NOMO-1 treated with DMSO at 0.1 percent for 48 hours (cell line): ENCODE measurements around the gene NR4A2.

Experiments used
- DNase-seq: peaks from one replicate; lab custom pipeline; 2025; ENCODE audit not compliant: unreplicated experiment; lab: John Stamatoyannopoulos, UW

NR4A2 gene

DNA sequence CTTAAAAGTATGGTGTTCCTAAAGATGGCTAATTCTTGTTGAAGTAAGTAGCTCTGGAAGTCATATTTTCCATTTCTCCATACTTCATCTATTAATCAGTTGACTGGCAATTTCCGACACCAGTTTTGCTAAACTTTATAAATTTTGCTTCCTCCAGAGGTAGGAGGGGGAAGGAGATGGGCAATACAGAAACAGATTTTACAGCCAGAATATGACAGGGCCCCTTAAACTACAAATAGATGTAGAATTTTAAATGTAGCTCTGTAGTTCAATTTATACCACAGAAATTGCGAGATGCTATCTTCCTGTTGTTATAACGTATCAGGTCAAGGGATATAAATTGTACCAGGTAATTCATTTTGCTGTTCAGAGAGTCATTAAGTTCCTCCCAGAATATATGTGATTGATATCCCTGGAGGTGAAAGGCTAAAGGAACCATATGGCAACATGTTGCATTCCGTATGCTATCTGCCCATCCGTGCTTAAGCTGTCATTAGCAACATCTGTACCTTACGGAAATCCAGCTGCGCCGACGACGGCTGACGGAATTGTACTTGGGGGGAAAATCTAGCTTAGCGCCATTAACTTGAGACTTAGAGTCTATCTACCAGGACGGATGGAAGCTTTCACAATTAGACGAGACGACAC, 8.4 kb upstream of the NR4A2 start:
- DNase-seq: peak; percentile 44

DNA sequence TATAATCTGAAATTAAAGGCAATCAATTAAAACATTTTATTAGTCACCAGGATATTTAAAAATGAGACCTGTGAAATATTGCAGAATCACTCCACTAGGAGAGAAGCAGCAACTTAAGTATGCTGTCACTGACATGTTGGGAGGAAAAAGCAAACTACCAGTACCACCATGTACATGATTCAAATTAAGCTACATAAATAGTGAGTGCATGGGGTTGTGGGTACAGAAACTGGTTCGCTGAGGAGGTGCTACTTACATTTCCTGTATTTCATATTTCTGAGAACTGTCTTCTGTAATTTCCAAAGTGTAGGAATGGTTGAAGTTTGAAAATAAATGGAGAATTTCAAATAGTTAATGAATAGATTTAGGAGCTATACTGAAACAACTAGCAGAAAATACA, 7.9 kb upstream of the NR4A2 start:
- no peak for DNase-seq

DNA sequence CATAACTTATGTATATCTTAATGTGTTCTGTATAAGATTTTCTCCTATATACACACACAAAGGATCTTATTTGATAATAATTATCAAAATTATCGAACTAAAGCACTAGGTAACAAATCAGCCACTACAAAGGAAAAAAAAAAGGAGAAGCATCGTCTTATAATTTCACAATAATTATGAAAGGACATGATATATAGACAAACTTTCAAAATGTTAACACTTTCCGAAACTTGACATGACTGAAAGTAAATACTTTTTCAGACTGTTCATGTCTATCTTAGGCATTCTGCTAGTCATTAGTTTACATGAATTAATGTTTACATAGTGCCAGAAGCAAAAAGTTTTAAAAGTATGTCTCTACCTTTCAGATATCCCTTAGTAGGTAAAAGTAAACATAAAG, 7.3 kb upstream of the NR4A2 start:
- peak; percentile 60 for DNase-seq

DNA sequence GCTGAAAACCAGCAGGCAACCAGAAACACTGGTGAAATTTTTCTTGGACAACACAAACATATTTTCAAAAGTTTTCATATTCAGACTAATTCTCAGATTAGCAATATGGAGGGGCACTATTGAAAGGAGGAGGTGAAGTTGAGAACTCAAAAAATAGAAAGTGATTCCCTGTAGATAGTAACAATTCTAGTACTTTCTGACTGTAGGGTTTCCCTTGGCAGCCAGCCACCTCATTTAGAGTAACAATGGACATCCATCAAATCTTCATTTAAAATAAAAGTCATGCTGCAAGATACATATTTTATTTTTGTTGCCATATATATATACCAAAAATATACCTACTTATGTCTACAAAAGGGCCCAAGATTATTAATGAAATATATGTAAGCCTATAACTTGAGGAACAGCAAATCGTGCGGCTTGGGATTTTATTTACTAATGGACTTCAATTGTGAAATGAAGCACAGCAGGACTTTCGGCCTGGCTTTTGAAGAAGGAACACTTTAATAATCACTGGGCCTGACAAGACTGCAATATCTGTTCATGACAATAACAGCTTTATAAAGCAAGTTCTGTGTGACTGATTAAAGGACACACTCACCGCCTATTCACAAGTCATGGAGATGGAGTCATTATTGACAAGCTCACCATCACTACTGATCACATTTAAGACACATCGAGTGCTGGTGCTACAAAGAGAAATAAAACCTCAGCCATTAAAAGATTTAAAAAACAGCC, 6.8 kb upstream of the NR4A2 start:
- DNase-seq: no peak

DNA sequence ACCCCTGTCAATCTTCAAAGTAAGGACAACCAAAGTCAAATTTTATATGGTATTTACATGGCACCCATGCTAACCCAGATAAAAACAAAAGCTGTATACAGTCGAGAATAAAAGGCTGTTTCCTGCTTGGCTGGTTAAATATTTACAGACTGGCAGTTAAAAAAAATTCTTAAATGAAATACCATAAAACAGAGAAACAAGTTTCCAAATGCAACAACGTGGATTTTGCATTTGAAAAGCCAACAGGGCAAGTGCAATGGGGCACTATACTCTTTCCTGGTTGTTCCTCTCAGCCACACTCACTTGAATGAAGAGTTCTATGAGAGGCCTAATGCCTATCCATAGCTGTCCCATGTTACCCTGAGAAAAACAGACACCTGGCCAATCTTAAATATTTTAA, 6.1 kb upstream of the NR4A2 start:
- DNase-seq: no peak

DNA sequence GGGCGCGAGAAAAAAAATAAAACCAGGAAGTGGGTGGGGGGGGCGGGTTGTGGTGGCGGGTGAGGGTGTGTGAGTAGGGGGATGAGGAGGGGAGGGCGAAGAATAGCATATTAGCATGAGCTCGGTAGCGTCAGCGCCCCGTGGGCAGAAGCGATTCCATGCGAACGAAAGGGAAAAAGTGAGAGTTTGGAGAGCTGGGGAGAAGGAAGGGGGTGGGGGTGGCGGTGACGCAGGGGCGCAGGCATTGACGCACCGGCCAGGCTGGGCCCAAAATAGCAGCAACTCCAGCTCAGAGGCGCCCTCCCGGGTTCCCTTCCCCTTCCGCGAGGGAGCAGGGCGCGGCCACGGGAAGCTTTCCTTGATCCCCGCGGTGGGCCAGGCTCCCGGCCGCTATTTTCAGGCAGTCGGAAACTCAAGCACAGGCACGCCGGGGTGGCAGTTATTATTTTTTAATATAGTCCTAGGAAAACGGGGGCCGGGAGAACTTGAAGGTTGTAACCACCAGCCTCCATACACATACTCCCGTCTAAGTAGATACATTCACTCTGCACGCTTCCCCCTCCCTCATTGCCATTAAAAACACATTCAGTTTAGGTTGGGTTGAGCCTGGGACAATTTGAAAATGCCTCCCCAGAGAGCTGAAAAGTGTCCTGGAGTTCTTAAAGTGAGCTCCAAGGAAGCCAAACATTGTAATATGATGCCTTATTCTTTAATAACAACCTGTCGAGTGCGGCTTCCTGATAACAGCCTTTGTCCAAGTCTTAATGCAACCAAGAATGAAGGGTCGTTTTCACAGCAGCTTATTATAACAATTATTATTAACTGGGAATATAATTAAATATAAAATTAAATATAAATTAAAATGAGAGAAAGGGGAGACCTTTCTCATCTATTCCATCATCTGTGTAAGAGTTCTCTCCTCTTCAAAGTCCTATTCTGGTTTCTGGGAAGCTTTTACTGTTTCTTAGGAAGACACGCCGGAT, 2.3 kb upstream of the NR4A2 start:
- peak; percentile 61 for DNase-seq

DNA sequence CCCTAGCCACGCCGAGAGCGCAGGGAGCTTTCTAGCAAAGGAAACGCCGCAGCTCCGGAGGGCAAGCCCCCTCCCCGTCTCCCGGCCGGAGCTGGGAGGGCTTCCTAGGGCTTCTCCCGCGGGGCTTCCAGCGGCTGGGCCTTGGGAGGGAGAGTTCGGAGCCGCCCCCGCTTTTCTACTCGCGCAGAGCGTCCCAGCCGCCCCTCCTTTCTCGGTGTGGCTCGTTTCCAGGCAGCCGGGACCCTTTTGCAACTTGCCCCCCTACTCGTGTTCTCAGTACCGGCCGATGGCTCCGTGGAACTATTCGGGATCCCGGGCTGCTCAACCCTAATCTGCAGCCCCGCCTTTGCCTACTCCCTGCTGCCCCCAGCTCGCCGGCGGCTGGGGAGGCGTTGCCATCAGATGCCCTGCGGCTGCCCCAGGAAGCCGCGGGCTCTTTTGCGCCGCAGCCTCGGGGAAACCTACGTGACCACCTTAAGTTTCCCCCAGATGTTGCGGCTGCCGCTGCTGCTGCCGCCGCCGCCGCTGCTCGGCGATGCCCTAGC, 1.5 kb upstream of the NR4A2 start:
- no peak for DNase-seq

DNA sequence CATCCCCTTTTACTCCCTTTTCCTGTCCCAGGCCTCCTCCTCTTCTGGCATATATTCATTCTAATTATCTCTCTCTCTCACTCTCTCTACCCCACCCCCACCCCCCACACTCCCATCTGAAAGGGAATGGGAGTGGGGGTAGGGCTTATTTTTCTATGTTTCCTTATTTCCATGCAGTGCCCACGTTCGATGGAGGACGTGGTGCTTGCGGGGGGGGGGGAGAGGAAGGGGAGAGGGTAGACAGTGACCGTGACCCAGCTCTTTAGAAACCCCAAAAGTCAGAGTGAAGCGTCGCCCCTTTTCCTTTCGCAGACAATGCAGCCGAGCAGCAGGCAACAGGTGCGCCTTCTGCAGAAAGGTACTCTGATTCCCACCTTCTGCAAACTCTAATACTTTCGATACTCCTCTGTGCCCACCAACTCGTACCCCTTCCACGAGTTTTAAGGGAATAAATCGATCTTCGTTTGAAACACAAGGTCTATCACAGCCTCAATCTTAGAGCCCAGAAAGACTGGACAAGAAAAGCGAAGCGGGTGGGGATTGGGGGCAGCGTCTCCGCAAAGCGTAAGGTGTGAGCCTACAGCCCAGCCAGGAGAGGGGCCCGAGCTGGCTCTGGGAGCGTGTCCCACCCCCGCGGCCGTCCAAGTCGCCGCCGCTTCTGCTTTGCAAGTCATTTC, 891 bp upstream of the NR4A2 start:
- DNase-seq: peak; percentile 57

DNA sequence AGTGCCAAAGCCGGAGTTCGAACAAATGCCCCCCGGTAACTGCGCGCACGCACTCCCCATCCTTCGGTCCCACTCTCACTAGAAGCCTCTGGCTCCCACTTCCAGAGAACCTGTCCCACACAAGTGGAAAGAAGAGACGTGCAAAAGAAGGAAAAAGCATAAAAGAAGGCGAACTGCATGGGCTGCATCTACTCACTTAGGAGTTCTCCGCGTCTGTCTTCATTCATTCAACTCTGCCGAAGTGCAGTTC, 312 bp downstream of the NR4A2 start:
- peak; percentile 42 for DNase-seq

DNA sequence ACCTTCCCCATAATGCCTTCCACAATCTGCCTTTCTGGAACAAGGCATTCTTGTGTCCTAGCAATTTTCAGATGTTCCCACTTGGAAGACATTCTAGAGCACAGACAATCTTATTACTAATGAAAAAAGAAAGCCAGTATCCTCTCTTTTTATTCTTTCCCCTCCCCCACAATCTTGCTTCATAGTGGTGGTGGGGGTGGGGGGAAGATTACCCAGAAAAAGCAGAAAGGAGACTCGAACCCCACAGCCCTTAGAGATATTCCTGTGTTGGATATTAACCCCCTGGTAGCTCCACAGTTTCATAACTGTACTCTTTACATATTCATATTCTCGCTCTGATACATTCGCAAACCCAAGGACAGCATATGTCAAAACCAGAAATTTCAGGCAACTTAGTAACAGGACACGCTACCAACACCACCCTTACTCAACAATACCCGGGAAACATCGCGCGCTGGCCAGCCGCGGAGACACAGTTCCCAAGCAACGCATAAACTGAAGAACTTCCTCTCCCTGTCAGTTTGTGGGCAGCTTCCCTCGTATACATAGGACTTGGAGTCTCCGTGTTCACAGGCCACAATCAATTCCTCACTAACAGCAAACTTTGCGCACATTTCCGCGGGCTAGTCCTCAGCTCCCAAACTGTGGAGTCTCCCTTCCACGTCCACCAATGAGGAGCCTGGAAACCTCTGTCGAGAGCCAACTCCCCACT, 793 bp downstream of the NR4A2 start:
- DNase-seq: peak; percentile 91

DNA sequence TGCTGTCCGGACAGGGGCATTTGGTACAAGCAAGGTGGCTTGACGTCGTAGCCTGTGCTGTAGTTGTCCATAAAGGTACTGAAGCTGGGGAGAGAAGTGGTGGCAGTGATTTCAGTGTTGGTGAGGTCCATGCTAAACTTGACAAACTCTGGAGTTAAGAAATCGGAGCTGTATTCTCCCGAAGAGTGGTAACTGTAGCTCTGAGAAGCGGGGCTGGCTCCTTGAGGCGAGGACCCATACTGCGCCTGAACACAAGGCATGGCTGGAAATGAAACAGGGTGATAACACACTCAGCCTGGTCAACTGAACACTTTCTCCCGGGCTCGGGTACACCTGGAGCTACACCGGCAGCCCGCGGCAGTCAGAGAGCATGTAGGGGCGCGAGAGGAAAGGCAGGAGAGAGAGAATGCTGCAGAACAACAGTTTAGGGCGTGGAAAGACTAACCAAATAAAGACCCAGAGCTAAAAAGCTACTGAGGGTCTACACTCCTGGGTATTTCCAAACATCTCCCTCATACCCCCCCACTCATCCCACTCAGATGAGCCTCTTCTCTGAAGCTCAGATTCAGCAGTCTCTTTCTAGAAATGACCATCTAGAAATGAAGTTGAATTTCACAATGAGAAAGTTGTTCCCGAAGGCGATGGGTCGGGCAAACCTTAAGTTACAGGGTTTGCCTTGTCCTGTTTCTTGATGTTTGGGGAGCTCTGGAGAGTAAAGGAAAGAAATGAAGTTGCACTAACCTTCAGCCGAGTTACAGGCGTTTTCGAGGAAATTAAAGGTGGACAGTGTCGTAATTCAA, 2.4 kb downstream of the NR4A2 start:
- no peak for DNase-seq

DNA sequence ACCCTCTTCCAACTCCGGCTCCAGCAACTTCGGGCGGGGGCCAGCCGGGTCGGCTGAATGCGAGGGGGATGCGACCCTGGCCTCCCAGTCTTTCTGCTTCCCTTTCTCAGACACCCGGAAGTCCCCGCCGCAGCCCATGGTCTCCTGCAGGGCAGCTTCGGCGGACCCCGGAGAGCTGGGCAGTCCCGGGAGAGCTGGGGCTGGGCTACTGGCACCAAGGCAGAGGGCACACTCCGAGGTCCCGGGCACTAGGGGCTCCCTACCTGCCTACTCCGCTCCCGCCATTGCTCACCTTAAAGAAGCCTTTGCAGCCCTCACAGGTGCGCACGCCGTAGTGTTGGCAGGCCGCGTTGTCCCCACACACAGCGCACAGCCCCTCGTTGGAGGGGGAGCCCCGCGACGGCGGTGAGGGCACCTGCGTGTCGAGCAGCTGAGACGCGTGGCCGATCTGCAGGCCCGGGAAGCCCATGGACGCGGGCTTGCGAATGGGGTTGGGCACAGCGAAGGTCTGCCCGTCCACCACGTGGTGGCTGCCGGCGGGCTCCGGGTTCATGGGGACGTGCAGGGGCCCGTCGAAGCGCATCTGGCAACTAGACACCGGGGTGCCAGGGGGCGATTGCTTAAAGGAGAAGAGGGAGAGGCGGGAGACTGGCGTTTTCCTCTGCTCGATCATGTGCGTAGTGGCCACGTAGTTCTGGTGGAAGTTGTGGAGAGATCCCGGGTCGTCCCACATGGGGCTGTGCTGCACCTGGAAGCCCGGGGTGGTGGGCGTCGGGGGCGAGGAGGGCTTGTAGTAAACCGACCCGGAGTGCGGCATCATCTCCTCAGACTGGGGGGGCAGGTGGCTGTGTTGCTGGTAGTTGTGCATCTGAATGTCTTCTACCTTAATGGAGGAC, 3.2 kb downstream of the NR4A2 start:
- no peak for DNase-seq

DNA sequence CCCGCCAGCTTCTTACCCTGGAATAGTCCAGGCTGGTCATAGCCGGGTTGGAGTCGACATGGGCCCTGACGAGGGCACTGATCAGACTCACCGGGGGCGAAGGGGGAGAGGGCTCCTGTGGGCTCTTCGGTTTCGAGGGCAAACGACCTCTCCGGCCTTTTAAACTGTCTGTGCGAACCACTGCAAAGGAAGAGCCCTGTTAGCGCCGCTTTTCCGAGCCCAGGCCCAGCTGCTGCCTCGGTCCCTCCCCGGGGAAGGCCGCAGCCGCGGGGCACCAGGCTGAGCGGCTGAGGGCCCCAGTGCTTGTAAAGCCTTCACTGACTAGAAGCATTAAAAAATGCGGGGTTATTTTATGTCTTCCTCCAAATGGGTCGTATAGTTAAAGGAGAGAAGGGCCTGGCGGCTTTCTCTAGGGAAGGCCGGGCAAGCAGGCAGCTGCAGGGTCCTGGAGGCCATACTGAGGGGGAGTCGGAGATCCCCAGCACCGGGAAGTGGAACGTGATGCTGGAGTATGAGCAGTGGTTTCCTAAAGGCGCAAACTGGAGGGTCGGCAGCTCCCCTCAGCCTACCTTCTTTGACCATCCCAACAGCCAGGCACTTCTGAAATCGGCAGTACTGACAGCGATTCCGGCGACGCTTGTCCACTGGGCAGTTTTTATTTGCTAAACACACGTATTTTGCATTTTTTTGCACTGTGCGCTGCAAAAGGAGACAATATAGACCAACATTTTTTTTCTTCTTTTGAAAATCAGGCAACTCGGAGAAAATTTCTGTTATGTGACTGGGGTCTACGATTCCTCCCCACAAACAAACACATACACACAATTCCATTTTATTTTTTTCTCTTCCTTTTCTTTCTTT, 4.5 kb downstream of the NR4A2 start:
- no peak for DNase-seq

DNA sequence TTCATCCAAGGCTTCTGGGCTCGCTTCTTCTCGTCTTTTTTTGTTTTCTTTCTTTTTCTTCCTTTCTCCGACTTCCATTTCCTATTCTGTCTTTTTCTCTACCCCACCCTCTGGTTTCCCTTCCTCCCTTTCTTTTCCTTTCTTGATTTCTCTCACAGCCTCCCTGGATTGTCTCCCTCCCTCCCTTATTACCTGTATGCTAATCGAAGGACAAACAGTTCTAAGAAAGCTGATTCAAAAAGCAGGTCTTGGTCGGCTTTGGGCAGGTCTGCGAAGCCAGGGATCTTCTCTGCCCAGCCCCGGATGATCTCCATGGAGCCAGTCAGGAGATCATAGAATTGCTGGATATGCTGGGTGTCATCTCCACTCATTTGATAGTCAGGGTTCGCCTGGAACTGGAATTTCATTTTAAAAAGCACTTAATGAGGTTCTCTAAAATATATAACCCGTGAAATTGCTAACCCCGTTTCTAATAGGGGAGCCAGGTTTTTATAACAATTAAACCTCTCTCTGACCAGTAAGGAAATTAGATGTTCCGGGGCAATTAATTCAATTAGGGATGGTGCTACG, 5.9 kb downstream of the NR4A2 start:
- DNase-seq: no peak

DNA sequence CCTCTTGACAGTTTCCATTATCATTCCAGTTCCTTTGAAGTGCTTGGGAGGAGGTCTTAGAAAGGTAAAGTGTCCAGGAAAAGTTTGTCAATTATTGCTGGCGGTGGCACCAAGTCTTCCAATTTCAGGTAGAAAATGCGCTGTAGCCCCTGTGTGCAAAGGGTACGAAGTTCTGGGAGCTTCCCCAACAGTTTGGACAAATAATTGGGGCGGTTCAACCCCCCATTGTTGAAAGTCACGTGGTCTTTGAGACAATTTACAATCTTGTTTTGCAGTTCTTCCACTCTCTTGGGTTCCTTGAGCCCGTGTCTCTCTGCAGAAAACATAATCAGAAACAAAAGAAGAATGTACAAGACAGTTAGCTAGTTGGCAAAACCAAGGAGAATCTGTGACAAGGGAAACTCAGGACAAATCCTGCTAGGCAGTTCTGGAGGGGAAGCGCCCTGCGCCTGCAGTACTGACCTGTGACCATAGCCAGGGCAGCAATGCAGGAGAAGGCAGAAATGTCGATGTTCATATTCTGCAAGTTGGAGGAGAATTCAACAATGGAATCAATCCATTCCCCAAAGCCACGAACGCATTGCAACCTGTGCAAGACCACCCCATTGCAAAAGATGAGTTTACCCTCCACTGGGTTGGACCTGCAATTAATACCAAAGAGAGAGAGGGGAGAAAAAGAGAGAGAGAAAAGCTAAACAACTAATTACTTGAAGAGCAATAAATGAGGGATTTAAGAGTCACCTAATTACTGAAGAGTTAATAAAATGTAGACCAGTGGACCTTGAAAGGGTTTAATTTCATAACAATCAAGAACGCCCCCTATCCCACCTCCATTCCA, 6.6 kb downstream of the NR4A2 start:
- no peak for DNase-seq

DNA sequence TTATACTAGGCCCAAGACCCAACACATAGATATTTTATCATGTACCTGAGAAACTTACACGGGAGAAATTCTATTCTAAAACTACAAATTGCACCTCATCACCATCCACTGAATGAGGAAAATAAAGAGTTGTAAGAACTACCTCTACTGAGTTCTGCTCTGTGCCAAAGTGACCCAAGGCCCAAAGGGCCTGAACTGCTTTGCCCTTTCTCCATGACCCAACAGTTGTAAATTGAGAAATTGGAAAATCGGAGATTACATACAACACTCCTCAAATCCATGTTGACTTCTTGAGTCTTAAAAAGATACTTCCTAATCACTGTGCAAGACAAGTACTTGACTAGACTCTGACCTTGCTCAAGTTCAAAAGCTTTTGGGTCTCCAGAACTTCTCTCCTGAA, 8.8 kb downstream of the NR4A2 start:
- no peak for DNase-seq
